Right forelimb (tissue), 1 donor: Measurements from ENCODE around the gene TMEM45B.
"Not testable (repeated sequence)": the region's sequence is repeated elsewhere in the genome, so short reads cannot be mapped to it uniquely, and the experiment has no call there.

Experiments used
- DNase-seq: peaks from one replicate; pipeline ENCODE4 v3.0.0-alpha.2; 2018

TMEM45B gene

DNA sequence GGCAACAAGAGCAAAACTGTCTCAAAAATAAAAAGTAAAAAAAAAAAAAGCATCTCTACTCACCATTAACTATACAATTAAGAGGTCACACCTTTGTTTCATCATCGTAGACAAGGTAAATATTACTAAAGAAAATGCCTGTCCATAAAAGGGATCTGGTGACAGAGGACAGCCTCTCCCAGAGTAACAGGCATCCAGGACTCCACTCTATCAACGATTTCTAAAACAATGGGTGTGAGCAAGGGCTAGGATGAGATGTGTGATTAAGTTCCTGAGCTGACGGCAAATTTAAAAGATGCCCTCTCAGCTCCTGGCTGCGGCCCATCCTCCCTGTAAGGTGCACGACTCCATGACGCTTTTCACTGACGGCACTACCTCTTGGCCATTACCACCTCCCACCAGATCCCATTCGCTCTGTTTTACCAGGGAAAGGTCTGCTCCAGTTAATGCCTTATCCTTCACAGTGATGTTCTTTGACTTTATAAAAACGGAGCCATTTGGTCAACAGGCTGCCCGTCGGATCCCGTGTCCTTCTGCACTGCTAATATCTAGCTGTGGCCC lies 2.3 kb upstream of the TMEM45B start:
- no peak for DNase-seq

DNA sequence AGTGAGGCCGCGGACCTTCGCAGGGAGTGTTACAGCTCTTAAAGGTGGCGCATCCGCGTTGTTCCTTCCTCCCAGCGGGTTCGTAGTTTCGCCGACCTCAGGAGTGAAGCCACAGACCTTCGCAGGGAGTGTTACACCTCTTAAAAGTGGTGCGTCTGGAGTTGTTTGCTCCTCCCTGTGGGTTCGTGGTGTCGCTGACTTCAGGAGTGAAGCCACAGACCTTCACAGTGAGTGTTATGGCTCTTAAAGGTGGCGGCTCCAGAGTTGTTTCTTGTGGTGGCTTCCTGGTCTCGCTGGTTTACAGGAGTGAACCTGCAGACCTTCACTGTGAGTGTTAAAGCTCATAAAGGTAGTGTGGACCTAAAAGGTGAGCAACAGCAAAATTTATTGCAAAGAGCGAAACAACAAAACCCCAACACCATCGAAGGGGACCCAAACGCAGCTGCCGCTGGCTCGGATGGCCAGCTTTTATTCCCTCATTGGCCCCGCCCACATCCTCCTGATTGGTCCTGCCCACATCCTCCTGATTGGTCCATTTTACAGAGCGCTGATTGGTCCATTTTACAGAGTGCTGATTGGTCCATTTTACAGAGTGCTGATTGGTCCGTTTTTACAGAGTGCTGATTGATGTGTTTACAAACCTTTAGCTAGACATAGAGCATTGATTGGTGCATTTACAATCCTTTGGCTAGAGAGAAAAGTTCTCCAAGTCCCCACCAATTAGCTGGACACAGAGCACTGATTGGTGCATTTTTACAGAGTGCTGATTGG lies 1.2 kb upstream of the TMEM45B start:
- no peak for DNase-seq

DNA sequence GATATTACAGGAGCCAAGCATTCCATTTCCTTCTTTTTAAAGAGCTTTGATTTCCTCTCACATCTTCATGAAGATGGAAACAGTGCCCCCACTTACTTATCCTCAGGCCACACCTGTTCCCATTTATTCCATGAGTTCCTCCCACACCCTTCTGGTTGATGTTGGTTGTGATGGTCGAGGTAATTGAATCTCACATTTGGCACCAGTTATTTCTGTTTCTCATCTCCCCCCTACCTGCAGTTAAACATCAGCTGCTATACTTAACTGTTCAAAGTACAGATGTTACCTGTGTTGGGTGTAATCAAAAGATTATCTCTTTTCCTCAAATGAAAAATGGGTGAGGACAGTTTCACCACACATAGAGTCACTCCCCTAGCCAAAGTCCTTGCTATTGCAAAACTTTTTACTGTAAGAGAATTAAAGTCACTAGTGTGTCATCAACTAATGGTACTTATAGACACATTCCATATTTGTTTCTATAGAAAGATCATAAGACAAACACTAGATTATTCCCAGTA lies 1.9 kb downstream of the TMEM45B start:
- no peak for DNase-seq

DNA sequence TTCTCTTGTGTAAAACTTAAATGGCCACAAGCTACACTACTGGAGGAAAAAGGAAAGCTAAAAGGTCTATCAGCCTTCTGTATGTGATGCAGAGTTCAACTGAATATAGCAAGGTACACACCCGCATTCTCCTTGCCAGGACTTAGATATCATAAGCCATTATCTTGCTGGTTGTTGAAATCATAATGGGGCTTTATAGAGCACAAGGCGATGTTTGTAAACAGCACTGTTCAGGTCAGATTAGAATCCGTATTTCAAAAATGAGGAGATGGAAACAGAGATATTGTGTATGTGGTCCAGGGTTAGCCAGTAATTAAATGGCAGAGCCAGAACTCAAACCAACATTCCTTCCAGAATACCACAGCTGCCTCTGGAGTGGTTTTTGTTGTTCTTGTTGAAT lies 2.6 kb downstream of the TMEM45B start:
- not testable (repeated sequence) for DNase-seq

DNA sequence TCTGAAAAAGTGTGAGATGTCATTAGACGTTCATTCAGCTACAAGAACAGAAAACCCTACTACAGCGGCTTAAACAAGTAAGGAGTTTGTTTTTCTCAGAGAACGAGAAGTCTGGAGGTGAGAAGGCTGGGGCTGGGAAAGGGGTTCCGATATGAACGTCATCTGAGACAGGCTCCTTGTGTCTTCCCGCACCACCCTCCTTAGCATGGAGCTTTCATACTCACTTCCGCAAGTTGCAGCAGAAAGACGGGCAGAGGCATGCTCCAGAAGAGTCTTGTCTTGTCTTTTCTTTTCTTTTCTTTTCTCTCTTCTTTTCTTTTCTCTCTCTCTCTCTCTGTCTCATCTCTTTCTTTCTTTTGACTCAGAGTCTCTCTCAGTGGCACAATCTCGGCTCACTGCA lies 3.6 kb downstream of the TMEM45B start:
- DNase-seq, result no peak

DNA sequence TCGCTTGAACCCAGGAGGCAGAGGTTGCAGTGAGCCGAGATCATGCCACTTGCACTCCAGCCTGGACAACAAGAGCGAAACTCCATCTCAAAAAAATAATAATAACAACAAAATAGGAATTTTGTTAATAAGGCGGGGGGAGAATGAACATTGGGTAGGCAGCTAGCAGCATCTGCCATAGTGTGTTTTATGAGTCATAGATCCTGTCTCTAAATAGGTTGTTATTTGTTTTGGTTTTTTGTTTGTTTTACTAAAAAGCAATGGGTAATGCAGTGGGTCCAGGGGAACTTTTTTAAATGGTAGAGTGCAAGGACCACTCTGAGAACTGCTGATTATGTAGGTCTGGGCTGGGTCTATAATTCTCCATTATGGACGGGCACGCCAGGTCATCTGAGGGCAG lies 4.6 kb downstream of the TMEM45B start:
- DNase-seq, result not testable (repeated sequence)

DNA sequence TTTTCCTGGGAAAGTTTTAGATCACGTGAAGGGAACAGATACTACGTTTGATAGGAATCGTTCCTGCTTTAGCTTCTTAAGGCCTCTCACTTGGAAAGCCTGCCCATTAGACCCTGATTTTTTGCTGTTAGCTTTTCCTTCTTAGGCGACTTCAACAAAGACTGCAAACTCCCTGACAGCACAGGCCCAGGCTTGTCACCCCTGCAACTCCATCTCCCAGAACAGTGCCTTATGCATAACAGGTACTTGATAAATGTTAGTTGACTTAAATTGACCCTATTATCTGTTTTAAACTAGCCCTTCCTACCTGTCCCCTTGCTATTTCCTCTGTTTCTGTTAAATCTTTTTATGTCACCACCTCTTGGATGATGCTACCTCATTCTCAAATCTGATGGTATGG lies 7.6 kb downstream of the TMEM45B start:
- DNase-seq, result not testable (repeated sequence)

DNA sequence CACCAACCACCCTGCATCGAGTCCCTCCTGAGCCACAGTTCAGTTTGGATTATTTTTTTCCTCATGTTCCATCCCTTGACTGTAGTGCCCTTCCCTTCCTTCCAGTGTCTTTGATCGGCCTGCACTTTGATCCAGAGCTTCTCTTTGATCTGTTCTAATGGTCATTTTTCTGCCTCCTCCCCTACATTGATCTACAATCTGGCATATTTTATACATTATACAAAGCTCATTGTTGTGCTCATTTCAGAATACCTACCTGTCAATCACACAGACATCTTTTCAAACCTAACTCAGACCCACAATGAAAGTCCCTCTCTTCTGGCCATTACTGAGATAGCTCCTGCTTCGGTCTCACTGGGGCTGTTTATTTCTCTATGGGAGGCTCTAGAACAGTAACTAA lies 8.2 kb downstream of the TMEM45B start:
- not testable (repeated sequence) for DNase-seq

DNA sequence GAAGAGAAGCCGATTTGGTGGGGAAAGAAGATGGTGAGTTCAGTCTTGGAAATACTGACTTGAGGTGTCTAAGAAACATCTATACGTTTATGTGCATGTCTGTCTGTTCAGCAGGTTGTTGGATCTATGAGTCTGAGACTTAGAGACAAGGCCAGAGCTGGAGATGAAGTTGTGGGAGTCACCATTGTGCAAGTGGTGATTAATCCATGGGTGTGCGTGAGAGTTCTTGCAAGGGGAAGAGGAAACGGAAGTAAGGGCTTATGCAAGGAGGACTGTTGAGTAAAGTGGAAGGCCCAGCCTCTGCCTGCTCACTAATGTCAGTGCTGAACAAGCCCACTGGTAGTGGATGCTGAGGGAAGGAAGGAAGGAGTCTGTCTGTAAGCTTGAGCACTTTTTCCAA lies 9.7 kb downstream of the TMEM45B start:
- DNase-seq, result no peak

DNA sequence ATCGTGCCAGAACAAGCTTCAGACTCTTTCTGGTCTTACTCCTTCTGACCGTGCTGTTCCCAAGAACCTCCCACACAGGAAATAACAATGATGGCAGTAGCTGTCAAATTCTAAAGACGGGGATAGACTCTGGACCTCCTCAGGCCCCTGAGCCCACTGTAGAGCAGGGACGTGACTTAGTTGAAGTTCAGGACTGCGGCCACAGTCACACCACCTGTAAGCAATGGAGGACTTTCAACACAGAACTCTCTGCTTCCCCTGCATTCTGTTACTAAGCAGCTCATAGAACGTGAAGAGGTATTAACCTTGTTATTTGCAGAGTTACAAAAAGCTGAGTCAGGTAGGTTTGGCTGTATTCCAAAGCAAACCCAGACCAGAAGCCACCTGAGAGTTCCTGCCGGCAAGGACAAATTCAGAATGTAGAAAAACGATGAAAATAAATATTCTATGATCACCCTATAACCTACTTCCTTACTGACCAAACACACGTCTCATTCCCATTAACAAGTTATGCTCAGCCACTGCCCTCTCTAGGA lies 12.7 kb downstream of the TMEM45B start:
- DNase-seq, result no peak

DNA sequence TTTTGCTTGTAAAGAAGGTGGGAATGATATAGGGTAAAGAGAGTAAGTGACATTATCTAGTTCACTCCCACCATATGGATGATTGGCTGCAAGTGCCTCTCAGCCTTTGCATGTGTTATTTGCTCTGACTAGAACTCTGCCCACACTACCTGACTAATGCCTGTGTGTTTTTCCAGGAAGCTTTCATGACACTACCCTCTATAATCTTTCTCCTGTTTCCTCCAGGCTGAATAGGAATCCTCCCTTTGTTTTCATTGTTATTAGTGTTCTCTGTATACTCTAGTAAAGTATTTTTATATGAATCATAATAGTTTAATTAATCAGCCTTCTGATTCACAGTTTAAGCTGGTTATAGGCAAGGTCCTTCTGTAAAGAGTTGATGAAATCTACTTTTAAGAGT lies 13.8 kb downstream of the TMEM45B start:
- not testable (repeated sequence) for DNase-seq

DNA sequence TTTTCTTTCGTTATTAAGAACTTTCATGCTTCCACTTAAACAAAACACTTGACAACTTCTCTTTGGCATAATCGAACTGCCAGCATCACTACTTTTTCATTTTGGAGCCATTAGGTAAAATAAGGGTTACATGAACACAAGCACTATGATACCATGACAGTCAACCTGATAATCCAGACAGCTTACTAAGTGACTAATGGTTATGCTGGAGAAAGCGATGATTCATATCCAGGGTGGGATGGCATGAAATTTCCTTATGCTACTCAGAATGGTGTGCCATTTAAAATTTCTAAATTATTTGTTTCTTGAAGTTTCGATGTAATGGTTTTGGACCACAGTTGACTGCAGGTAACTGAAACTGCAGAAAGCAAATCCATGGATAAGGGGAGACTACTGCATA lies 15.6 kb downstream of the TMEM45B start:
- not testable (repeated sequence) for DNase-seq

DNA sequence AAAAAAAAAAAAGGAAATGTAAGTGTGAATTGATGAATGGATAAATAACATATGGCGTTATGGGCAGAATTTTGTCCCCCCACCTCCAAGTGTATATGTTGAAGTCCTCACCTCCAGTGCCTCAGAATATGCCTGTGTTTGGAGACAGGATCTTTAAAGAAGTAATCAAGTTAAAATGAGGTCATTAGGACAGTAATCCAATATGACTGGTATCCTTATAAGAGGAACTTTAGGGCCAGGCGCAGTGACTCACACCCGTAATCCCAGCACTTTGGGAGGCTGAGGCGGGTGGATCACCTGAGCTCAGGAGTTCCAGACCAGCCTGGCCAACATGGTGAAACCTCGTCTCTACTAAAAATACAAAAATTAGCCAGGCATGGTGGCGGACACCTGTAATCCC lies 17.6 kb downstream of the TMEM45B start:
- DNase-seq, result not testable (repeated sequence)

DNA sequence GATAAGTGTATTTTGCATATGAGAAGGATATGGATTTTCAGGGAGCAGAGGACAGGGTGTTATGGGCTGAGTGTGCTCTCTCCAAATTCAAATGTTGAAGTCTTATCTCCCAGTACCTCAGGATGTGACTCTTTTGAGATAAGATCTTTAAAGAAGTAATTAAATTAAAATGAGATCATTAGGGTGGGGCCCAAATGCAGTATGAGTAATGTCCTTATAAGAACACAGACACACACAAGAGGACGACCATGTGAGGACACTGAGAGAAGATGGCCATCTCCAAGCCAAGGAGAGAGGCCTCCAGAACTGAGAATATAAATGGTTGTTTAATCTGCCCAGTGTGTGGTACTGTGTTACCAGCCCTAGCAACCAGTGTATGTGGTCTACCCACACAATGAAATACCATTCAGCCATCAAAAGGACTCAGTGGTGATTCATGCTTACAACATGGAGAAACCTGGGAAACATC lies 20.8 kb downstream of the TMEM45B start:
- DNase-seq, result not testable (repeated sequence)

DNA sequence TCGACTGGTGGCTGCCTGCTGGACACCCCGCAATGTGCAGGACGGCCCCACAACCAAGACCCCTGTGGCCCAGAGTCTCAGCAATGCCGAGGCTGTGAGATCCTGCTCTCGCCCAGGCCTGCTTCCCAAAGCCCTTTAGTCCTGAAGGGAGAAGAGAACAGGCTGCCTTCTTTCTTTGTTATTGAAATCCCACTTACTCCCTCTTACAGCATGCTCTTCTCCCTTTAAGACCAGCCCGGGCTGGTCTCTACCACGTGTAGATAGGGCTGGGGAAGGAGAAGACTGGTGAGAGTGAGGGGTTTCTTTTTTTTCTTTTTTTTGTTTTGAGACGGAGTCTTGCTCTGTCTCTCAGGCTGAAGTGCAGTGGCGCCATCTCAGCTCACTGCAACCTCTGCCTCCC lies 21.3 kb downstream of the TMEM45B start:
- no peak for DNase-seq

DNA sequence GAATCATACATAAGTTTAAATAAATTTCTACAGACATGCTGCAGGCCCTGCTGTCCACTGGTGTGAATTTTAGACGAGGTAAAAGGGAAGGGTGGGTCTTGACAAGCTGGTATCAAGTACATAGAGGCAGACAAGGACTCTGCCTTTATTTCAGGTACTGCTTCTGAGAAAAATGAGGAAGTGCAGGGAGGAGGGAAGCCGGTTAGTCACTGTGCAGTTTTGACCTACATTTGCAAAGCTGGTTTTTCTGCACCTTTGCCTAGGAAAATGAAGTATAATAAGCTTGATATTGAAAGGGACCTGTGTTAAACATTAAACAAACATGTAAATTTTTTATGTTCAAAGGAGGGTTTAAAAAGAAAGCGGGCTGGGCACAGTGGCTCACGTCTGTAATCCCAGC lies 24.6 kb downstream of the TMEM45B start:
- no peak for DNase-seq

DNA sequence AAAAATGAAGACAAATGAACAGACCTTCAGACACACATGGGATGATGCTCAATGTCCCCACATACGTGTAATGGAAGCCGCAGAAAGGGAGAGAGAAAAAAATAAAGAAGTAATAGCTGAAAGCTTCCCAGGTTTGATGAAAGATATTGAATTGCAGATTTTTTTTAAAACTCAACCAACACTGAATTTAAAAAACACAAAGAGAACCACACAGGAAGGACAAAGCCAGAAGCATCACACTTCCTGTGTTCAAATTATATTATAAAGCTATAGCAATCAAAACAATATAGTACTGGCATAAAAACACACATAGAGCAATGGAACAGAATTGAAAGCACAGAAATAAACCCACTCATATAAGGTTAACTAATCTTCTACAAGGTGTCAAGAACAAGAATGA lies 26.5 kb downstream of the TMEM45B start:
- no peak for DNase-seq

DNA sequence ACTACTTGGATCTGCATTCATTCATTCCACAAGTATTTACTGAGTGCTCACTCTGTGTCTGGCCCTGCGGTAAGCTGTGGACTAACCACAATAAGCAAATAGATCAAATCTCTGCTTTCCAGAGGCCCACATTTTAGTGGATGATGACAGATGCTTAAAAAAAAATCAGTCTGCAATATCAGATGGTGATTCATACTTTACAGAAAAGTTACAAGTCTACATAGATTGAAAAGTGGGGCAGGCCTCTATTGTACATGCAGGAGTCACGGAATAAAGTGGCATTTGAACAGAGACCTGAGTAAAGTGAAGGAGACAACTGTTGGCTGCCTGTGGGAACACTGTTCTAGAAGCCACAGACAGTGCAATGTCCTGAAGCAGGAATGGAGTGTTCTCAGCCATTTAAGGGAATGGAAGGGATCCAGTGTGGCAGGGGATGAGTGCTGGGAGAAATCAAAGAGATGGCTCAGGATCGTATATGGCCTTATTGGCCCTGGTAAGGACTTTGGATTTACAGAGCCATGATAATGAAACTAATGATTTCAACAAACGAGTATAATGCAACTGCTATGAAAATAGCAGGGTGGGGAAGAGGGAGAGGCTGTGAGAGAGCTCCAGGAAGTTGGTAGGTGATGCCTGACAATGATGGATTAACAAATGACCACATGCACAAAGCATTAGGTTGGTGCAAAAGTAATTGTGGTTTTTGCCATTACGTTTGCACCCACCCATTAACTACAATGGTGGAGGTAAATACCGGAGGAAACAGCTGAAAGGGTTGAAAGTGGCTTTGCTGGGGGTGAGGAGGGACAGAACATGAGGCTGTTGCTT lies 31.1 kb downstream of the TMEM45B start:
- no peak for DNase-seq

DNA sequence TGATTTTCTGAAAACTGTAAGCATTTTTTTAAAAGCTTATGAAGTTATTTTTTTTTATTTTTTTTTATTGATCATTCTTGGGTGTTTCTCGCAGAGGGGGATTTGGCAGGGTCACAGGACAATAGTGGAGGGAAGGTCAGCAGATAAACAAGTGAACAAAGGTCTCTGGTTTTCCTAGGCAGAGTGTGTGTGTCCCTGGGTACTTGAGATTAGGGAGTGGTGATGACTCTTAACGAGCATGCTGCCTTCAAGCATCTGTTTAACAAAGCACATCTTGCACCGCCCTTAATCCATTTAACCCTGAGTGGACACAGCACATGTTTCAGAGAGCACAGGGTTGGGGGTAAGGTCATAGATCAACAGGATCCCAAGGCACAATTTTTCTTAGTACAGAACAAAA lies 31.7 kb downstream of the TMEM45B start:
- not testable (repeated sequence) for DNase-seq

DNA sequence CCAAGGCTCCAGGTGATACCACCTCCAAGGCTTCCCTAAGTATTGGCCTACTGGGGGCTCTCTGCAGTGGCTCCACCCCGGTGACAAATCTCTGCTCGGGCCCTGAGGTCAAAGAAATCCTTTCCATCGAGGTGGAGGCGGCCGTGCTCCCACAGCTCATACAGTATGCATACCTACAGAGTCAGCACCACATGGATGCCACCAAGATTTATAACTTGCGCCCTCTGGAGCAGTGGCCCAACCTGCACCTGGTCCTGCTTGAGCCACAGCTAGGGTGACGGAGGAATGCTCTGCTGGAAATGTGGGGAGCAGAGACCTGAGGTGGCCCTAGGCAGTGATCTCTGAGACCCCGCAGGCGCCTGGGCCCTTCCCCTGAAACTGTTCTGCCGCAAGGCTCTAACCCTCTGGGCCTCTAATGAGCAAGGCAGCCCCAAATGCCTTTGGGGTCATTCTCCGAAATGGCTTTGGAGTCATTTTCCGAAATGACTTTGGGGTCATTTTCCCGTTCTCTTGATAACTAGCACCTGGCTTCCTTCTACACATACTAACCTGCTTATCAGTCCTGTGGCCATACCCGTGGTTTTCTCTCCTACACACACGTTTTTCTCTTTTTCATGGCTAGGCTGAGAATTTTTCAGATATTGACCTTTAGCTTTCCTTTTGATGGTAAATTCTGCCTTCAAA lies 33.9 kb downstream of the TMEM45B start:
- no peak for DNase-seq

DNA sequence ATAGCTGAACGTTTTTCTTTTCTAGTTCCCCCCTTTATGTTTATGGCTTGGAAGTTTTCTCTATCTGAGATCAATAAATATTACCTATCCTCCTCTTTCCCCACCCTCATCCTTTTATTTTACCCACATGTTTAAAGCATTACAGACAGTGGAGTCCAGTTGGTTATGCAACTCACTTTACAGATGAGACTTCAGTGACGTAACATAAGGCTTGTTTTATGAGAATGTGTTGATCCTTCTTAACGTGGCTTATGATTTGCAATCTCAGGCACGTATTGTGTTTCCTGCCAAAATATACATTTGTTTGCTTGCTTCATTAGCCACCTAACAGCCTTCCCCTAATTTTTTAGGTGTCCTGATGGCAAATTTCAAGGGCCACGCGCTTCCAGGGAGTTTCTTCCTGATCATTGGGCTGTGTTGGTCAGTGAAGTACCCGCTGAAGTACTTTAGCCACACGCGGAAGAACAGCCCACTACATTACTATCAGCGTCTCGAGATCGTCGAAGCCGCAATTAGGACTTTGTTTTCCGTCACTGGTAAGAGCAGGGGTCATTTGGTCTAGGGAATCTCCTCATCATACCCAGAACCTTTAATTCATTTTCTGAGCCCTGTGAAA lies 36.6 kb downstream of the TMEM45B start:
- DNase-seq, result no peak
